NCI-H1105 (cell line): ENCODE measurements around the gene SENP8.

ENCODE experiments used
- DNase-seq: peaks from one replicate; lab custom pipeline; 2025; lab: John Stamatoyannopoulos, UW

The SENP8 gene

DNA sequence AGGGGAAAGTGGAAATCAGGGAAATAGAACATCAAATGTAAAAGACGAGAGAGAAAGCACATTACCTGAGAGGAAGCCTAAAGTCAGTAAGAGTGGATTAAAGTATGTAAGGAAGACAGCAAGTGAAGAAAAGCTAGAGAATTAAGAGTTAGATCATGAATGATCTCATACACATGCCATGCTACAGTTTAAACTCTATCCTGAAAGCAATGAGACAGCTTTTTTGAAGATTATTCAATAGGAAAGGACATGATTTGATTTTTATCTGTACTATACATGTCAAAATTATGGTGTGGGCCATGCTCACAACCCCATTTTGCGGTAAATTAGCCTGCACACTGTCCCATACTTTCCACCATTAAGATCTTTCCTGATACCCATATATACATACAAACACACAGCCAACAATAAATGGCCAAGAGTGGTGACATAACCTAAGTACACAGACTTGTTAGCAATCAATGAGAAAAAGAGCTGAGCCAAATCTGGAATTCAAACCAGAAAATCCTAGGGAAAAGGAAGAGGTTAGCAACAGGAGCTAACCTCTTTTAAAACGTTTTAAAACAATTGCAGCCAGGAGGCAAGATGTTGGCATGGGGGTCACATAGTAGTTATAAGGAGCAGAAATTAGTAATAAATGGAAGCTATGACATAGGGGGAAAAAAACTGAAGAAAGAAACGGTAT lies 4.7 kb upstream of the SENP8 start:
- DNase-seq = no peak

DNA sequence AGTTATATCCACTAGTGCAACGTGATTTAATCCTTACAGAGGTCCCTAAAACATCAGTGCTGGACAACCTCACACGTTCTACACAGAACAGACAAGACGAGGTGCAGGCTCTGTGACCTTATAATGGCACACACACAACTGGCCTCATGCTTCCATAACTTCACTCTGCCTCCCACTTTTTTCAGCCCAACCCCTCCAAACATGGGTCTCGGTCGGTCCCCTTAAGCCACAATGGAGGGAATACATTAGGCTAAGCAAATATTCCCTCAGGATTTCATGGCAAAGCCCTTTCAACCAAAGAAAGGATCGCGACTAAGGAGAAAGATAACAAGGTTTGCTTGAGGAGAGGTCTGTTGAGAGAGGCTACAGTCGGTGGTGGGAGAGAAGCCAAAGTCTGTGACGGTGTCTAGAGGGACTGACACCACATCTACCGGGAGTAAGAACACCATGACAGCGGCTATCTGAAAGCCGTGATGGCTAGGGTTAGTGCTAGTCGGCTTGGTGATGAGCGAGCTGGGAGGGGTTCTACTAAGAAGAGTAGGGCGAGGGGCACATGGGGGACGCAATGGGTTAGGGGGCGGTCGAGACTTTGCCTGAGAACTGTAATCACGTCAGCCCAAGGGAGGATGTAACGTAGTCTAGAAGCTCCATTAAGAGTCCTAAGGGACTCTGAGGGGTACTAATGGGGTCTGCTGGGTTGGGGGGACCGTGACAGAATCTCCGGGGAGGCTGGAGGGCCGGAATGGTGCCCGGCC lies 1.3 kb upstream of the SENP8 start:
- DNase-seq = peak; percentile 18

- DNase-seq = no peak
Observed at GRCh38 chr15:72117486-72118016, 652 bp upstream of the SENP8 start.

DNA sequence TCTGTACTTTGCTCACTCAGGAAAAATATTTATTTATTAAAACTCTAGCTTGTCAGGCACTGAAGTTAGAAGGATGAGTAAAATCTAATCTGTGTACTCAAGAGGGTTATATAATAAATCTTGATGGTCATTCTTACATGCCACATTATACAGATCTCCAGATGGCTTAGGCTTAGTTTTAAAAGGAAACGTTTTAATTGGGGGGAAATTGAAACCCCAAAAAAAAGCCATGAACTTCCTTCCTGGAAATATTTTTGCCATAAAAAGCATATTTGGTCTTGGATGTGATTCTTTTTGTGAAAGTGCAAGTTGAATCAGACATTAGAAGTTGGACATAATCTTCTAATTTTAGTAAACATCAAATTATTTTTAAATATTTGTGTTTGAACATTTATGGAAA lies 6.0 kb downstream of the SENP8 start:
- no peak for DNase-seq

DNA sequence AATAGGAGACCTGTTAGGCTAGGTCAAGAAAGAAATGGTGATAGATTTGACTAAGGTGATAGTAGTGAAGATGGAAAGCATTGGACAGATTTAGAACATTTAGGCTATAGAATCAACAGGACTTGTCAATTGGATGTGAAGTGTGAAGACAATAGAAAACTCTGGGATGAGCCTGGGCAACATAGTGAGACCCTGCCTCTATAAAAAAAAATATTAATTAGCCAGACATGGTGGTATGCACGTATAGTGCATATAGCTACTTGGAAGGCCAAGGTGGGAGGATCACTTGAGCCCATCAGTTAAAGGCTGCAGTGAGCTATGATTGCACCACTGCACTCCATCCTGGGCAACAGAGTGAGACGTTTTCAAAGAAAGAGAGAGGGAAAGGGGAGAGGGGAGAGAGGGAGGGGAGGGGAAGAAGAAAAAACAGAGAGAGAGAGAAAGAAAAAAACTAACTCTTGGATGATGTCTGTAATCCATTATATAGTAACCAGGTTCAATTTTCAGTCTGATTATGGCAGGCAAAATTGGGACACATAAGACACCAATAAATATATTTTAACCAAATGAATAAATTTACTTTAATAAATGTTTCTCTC lies 9.6 kb downstream of the SENP8 start:
- DNase-seq = no peak

GRCh38 chr15:72128359-72128758 lies 10.2 kb downstream of the SENP8 start:
- DNase-seq = no peak

DNA sequence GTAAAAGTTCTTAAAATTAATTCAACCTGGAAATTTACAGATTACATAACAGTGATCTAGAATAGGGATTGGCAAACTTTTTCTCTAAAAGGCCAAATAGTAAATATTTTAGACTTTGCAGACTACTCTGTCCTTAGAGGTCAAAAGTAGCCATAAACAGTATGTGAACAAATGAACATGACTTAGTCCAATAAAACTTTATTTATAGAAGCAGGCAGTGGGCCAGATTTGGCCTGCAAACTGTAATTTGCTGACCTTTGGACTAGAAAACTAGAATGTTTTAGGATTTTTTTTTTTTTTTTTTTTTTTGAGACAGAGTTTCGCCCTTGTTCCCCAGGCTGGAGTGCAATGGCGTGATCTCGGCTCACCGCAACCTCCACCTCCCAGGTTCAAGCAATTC lies 12.1 kb downstream of the SENP8 start:
- DNase-seq = no peak

- DNase-seq = no peak
Observed at GRCh38 chr15:72131922-72132321, 13.7 kb downstream of the SENP8 start.

DNA sequence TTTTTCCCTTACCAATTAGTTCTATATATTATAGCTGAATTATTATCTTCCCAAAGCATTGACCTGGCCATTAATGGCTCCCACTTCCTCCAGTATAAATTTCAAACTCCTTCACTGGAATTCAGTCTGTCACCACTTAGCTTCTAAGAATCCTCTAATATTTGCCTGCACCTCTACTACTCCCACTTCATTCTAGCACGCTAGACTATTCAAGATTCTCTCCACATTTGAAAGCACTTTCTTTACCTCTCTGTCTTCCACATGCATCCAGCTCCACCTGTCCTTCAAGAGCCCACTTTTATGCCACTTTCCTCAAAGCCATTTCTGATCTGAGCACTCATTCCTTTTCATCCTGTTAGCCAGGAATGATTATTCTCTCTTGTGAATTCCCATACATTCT lies 15.0 kb downstream of the SENP8 start:
- DNase-seq = no peak

DNA sequence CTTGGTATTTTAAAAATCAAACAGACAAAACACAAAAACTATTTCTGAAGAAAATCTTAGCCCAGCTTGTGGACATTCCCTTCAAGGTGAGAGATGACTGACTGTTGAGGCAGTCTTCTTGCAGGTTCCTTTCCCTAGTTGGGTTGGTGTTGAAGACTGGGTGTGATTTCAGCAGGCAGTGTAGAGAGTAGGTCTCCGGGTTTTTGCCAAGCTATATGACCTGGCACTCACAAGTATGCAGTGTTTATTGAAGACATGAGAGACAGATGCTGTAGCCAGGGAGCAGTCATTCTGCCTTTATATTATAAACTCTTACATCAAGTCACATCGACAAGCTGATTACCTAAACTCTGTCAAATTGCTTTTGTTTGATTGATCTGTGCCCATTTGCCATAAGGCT lies 17.5 kb downstream of the SENP8 start:
- DNase-seq = peak; percentile 67

DNA sequence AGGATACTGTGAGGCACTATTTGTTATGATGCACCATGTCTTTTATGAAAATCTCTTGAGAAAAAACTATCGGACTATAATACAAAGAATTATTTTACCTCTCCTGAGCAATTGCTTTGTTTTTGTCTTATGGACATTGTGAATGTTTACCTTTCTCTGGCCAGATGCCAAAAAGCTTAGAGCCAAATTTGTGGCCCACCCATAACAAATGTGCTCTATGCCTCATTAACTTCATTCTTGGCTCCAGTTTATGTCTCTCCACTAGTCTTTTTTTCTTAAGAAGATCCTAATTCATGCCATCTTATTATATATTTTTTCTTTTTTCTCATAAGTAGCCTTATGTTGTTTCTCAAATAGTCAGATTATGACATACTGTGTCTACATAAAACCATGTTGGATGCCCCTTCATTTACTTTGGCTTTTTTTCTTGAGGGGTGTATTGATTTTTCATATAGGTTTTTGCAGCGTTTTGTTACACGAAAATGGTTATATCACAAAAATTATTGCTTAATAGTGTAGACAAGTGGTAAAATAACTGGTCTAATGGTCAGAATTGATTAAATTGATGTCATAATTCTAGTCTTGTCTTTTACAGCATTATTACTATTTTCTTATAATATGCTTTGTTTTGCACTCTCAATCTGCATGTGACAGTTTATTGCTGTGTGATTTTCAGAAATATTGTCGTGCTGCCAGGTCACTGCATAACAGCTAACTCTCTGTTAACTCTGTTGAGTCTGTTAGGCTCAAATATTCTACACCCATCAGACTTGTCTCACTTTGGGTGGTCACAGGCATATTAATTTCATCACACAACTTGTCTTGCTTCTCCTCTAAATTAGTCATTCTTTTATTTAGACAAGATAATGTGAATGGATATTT lies 18.2 kb downstream of the SENP8 start:
- DNase-seq = peak; percentile 95

GRCh38 chr15:72139667-72140066 lies 21.5 kb downstream of the SENP8 start:
- DNase-seq = no peak

GRCh38 chr15:72140088-72140487 lies 21.9 kb downstream of the SENP8 start:
- DNase-seq = no peak

- DNase-seq = no peak
Observed at GRCh38 chr15:72141171-72142084, 23.2 kb downstream of the SENP8 start.

DNA sequence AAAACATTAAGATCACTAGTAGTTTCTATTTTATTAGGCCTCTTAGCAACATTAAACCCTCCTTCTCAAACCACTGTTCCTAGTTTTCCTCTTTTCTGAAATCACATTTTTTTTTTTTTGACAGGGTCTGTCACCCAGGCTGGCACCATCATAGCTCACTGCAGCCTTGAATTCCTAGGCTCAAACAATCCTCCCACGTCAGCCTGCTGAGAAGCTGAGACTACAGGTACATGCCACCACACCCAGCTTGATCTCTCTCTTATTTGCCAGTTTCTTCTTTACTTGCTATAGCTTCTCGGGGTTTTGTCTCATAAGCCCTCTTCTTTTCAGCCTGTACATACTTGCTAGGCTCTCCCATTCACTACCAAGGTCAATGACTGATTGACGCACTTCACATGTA lies 28.0 kb downstream of the SENP8 start:
- DNase-seq = no peak

DNA sequence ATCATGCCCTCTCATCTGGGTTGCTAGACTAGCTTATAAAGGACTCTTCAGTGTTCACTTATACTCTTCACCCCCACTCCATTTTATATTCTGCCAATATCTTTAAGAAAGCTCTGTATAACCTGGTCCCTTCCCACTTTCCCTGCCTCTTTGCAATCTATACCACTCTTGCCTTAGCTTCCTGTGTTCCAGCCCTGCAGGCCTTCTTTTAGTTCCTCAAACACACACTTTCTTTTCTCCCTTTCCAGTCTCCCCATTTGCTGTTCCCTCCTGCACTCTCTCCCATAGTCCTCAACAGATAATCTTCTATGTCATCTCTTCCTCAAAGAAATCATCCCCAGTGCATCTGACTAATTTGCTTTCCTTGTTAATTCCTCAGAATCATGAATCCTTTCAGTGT lies 28.7 kb downstream of the SENP8 start:
- DNase-seq = no peak

GRCh38 chr15:72147418-72147817 lies 29.2 kb downstream of the SENP8 start:
- DNase-seq = no peak

GRCh38 chr15:72153269-72154000 lies 35.2 kb downstream of the SENP8 start:
- DNase-seq = no peak

GRCh38 chr15:72154316-72154715 lies 36.1 kb downstream of the SENP8 start:
- DNase-seq = no peak

GRCh38 chr15:72155003-72155621 lies 36.9 kb downstream of the SENP8 start:
- DNase-seq = peak; percentile 92
